AG09309 (cell line): ENCODE measurements around the gene PFKFB1.

Experiments used
- DNase-seq: peaks from one replicate; pipeline ENCODE4 v3.0.0-alpha.2; 2010; ENCODE audit warnings: low read depth
- H3K4me3 ChIP-seq: 2 replicates; pipeline ENCODE4 v1.5.1; 2011; ENCODE audit warnings: mild to moderate bottlenecking, low read depth, low read length, moderate library complexity; ENCODE audit not compliant: control insufficient read depth
- TF ChIP-seq, protein P1 (sequence below): IDR thresholded peaks from 2 replicates; pipeline ENCODE4 v1.5.1; 2011; ENCODE audit warnings: mild to moderate bottlenecking, low read depth, low read length, inconsistent platforms; ENCODE audit not compliant: insufficient read depth, control insufficient read depth; ENCODE audit errors: missing control alignments

PFKFB1 gene

DNA sequence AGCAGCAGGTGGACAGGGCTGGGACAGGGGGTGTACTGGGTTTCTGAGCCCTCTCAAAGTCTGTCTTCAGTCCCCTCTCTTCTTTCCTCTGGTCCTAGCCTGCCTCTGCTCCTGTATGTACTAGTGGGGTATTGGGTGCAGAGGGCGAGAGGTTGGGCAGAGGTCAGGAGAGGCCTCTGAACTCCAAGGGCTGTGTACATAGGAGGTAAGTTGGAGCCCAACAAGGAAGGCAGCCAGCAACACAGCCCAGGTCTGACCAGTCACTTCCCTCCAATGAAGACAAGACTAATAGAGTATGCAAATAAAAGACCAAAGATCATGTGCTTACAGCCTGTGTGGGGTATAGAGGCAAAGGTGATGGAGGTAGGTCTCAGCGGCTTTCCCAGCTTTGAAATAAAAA, at the start of gene PFKFB1:
Gene PFKFB1 (minus strand): TSS at position 90 of the 400 bp plus-strand sequence. CDS start 181 bp downstream, outside the sequence.
- H3K4me3 ChIP-seq = no peak within 1 kb of the TSS
- TF ChIP-seq, protein P1, sequence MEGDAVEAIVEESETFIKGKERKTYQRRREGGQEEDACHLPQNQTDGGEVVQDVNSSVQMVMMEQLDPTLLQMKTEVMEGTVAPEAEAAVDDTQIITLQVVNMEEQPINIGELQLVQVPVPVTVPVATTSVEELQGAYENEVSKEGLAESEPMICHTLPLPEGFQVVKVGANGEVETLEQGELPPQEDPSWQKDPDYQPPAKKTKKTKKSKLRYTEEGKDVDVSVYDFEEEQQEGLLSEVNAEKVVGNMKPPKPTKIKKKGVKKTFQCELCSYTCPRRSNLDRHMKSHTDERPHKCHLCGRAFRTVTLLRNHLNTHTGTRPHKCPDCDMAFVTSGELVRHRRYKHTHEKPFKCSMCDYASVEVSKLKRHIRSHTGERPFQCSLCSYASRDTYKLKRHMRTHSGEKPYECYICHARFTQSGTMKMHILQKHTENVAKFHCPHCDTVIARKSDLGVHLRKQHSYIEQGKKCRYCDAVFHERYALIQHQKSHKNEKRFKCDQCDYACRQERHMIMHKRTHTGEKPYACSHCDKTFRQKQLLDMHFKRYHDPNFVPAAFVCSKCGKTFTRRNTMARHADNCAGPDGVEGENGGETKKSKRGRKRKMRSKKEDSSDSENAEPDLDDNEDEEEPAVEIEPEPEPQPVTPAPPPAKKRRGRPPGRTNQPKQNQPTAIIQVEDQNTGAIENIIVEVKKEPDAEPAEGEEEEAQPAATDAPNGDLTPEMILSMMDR = no peak
- no peak for DNase-seq

DNA sequence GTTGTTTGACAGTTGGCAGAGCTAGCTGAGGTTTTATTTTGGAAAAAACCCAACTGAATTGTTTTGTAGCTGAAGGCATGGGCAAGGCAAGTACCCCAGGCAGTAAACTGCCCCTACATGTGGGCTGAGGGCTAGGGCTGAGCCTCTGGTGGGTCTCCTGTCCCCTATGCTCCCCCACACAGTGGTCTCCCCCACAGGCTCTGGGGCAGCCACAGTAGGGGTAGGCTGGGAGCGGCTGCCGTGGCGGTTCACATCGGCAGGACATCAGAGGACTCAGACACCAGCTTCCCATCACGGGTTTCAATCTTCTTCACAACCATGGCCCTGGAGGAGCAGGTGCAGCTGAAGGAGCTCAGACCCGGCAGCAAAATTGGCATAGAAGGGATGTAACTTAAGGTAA, 47.5 kb upstream of the PFKFB1 start:
- TF ChIP-seq, protein P1 = no peak
- no peak for DNase-seq
- no peak overlapping the region for H3K4me3 ChIP-seq

DNA sequence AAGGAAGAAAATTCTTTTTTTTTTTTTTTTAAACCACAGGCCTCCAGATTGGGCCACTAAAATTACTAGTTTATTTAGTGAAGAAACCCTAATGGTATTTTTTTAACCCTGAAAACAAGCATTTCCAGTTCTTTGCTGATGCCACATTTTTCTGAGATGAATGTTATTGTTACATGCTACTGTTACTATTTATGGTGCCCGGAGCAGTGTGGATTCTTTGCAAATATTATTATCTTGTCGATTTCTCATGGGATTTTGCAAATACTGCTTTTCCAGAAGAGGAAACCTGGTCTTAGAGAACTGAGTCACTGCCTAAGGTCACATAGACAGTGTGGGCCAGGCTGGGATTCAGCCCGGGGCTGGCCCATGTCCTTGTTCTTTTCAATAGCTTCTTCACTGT, 45.5 kb upstream of the PFKFB1 start:
- H3K4me3 ChIP-seq = no peak overlapping the region
- DNase-seq = no peak
- TF ChIP-seq, protein P1 = no peak

DNA sequence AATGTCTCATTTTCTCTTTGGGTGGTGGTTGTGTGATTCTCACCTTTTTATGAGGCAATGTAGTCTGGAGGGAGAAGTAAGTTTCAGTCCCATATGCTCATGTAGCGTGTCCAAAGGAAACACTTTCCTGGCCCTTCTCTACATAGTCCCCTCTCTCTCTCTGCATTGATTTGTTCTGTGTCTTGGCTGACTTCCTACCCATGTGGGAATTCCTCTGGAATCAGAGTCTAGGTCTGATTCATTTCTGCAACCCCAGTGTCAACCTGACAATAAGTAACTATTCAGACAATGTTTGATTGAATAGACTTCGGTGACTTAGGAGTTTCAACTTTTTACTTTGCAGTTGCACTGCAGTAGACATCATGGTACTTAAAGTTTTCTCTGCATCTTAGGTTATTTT, 39.4 kb upstream of the PFKFB1 start:
- no peak overlapping the region for H3K4me3 ChIP-seq
- no peak for DNase-seq
- TF ChIP-seq, protein P1 = no peak

DNA sequence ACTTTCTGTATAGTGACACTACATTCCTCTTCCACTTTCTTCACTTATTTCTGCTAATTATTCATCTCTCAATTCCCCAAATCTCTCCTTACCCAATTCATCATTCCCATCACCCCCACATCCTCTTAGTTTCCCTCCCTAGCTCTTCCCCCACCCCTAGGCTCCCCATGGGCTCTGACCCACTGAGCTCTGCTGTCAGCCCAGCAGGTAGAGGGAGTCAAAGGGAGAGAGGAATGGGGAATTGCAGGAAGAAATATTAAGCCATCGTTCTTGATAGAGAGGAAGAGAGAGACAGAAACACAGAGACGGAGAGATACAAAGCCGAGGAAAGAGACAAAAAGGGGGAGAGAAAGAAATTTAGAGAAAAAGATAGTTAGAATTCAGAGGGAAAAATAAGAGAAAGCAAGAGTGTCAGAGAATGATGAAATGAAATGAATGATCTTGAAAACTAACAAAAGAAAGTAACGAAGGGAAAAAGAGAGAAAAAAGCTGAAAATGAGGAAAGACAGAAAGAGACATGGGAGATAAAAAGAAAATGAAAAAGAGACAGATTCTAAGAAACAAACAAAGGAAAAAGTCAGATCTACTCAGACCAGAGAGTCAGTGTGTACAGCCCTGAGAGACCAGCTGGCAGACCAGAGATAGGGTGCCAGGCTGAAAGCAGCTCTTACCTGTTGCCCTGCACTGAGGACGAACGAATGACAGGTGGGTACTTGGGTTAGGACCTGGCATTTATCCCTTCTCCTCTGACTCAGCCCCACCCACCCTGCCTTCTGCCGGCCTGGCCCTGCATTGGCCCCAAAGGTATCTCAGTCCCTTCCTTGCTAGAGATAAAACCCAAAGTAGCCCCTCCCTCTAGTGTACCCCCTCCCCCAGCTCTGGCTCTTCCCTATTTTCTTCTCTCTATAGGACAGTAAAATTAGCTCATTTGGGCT, 36.5 kb upstream of the PFKFB1 start, which contains the start of gene ALAS2:
Gene ALAS2 (minus strand): TSS at position 707 of the 935 bp plus-strand sequence. CDS start 4,977 bp downstream, outside the sequence.
- TF ChIP-seq, protein P1 = no peak

DNA sequence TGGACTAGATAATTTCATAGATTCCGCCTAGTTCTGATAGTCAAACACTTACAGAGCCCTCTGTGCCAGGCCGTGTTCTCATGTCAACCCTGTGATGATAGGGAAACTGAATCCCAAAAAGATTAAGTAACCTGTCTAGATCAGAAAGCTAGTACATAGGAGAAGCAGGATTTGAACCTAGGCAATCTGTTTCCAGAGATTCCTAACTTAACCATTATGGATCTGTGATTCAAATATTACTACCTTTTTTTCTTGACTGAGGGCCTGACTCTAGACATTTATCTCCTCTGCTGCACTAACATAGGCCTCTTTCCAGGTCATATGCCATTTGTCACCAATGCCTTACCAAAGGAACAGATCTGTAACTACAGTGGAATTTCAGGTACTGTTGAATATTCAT, 35.3 kb upstream of the PFKFB1 start:
- DNase-seq = no peak
- H3K4me3 ChIP-seq = no peak overlapping the region
- TF ChIP-seq, protein P1 = no peak

More for the DNA sequence above, 36.5 kb upstream of the PFKFB1 start, which contains the start of gene ALAS2:
- H3K4me3 ChIP-seq = no peak within 1 kb of the TSS
- DNase-seq = no peak
